HEK293 (cell line): ENCODE results near the gene TADA2B.

Experiments used
- CTCF ChIA-PET: fragments of 350-600 bp; formaldehyde crosslinking; extraction: SDS; loops from one replicate; lab custom pipeline; 2021; ENCODE audit warnings: antibody characterized with exemption; lab: Yijun Ruan, JAX
- POLR2A ChIA-PET: fragments of 300-600 bp; formaldehyde crosslinking; extraction: SDS; loops from one replicate; lab custom pipeline; 2020; ENCODE audit warnings: antibody characterized with exemption, inconsistent platforms; lab: Yijun Ruan, JAX
- H3K27ac ChIP-seq: fragments of 200-500 bp; sonication (Bioruptor generic); 2 replicates; pipeline ENCODE4 v1.5.1; 2014; ENCODE audit warnings: low read depth, low read length, control low read depth, inconsistent platforms; ENCODE audit errors: extremely low read depth
- H3K36me3 ChIP-seq, 2 experiments: fragments of 200-500 bp in 1 of 2; sonication (Bioruptor generic) in 1 of 2; 1 replicate in 1 of 2; 2 replicates in 1 of 2; pipeline ENCODE4 v1.5.1; 2014 to 2017; ENCODE audit warnings: inconsistent platforms in 2 of 2, low read length in 2 of 2; ENCODE audit not compliant: control insufficient read depth in 2 of 2, insufficient read depth in 1 of 2
- H3K4me1 ChIP-seq: fragments of 200-500 bp; sonication (Bioruptor generic); 2 replicates; pipeline ENCODE4 v1.5.1; 2014; ENCODE audit warnings: mild to moderate bottlenecking, low read length, inconsistent platforms; ENCODE audit not compliant: control insufficient read depth, insufficient read depth
- H3K4me3 ChIP-seq: 2 replicates; pipeline ENCODE4 v1.5.1; 2011; ENCODE audit warnings: low read depth, mild to moderate bottlenecking, control low read depth, low read length, moderate library complexity
- H3K9me3 ChIP-seq: fragments of 200-500 bp; sonication (Bioruptor generic); 2 replicates; pipeline ENCODE4 v1.5.1; 2014; ENCODE audit warnings: low read depth, low read length, inconsistent platforms; ENCODE audit not compliant: control insufficient read depth, insufficient read depth
- AEBP2 ChIP-seq: fragments of 450-650 bp; formaldehyde crosslinking; IDR thresholded peaks from 2 replicates; pipeline ENCODE4 v1.5.1; 2016; ENCODE audit warnings: missing biosample characterization, missing genetic modification characterization, borderline replicate concordance
- BCL11A ChIP-seq: fragments of 450-650 bp; formaldehyde crosslinking; IDR thresholded peaks from 2 replicates; pipeline ENCODE4 v1.5.1; 2016; ENCODE audit warnings: low read depth, missing biosample characterization, missing genetic modification characterization
- BCL11B ChIP-seq: fragments of 450-650 bp; formaldehyde crosslinking; IDR thresholded peaks from 2 replicates; pipeline ENCODE4 v1.5.1; 2016; ENCODE audit warnings: low read depth, missing biosample characterization, missing genetic modification characterization
- KLF9 ChIP-seq: fragments of 450-650 bp; formaldehyde crosslinking; IDR thresholded peaks from 2 replicates; pipeline ENCODE4 v1.5.1; 2016; ENCODE audit warnings: missing biosample characterization, missing genetic modification characterization, low read depth
- REPIN1 ChIP-seq: fragments of 450-650 bp; formaldehyde crosslinking; IDR thresholded peaks from 2 replicates; pipeline ENCODE4 v1.5.1; 2017; ENCODE audit warnings: missing biosample characterization, missing genetic modification characterization, low read depth
- SCRT1 ChIP-seq: fragments of 450-650 bp; formaldehyde crosslinking; IDR thresholded peaks from 2 replicates; pipeline ENCODE4 v1.5.1; 2016; ENCODE audit warnings: missing biosample characterization, missing genetic modification characterization, borderline replicate concordance
- SP7 ChIP-seq: fragments of 450-650 bp; formaldehyde crosslinking; IDR thresholded peaks from 2 replicates; pipeline ENCODE4 v1.5.1; 2016; ENCODE audit warnings: missing biosample characterization, missing genetic modification characterization
- TSHZ1 ChIP-seq: fragments of 450-650 bp; formaldehyde crosslinking; IDR thresholded peaks from 2 replicates; pipeline ENCODE4 v1.5.1; 2016; ENCODE audit warnings: missing biosample characterization, missing genetic modification characterization, borderline replicate concordance
- ZBTB20 ChIP-seq: fragments of 450-650 bp; formaldehyde crosslinking; IDR thresholded peaks from 2 replicates; pipeline ENCODE4 v1.5.1; 2016; ENCODE audit warnings: missing biosample characterization, missing genetic modification characterization
- ZBTB44 ChIP-seq: fragments of 450-650 bp; IDR thresholded peaks from 2 replicates; pipeline ENCODE4 v1.5.1; 2018; ENCODE audit warnings: missing biosample characterization, mild to moderate bottlenecking, missing genetic modification characterization
- ZBTB48 ChIP-seq: fragments of 450-650 bp; formaldehyde crosslinking; IDR thresholded peaks from 2 replicates; pipeline ENCODE4 v1.5.1; 2016; ENCODE audit warnings: missing biosample characterization, missing genetic modification characterization
- ZNF23 ChIP-seq: fragments of 450-650 bp; formaldehyde crosslinking; IDR thresholded peaks from 2 replicates; pipeline ENCODE4 v1.5.1; 2016; ENCODE audit warnings: missing biosample characterization, missing genetic modification characterization, borderline replicate concordance
- ZNF239 ChIP-seq: fragments of 450-650 bp; formaldehyde crosslinking; IDR thresholded peaks from 2 replicates; pipeline ENCODE4 v1.5.1; 2016; ENCODE audit warnings: missing biosample characterization, missing genetic modification characterization
- ZNF266 ChIP-seq: fragments of 450-650 bp; formaldehyde crosslinking; IDR thresholded peaks from 2 replicates; pipeline ENCODE4 v1.5.1; 2016; ENCODE audit warnings: missing biosample characterization, missing genetic modification characterization, low read depth
- ZNF280C ChIP-seq: fragments of 450-650 bp; formaldehyde crosslinking; IDR thresholded peaks from 2 replicates; pipeline ENCODE4 v1.5.1; 2016; ENCODE audit warnings: missing biosample characterization, missing genetic modification characterization
- ZNF394 ChIP-seq: fragments of 450-650 bp; formaldehyde crosslinking; IDR thresholded peaks from 2 replicates; pipeline ENCODE4 v1.5.1; 2016; ENCODE audit warnings: missing biosample characterization, missing genetic modification characterization, mild to moderate bottlenecking, moderate library complexity, borderline replicate concordance
- ZNF433 ChIP-seq: fragments of 450-650 bp; formaldehyde crosslinking; IDR thresholded peaks from 2 replicates; pipeline ENCODE4 v1.5.1; 2016; ENCODE audit warnings: missing biosample characterization, missing genetic modification characterization, low read depth
- ZNF501 ChIP-seq: fragments of 450-650 bp; formaldehyde crosslinking; IDR thresholded peaks from 2 replicates; pipeline ENCODE4 v1.5.1; 2016; ENCODE audit warnings: missing biosample characterization, missing genetic modification characterization
- ZNF514 ChIP-seq: fragments of 450-650 bp; formaldehyde crosslinking; IDR thresholded peaks from 2 replicates; pipeline ENCODE4 v1.5.1; 2016; ENCODE audit warnings: missing biosample characterization, missing genetic modification characterization
- ZNF548 ChIP-seq: fragments of 450-650 bp; formaldehyde crosslinking; IDR thresholded peaks from 2 replicates; pipeline ENCODE4 v1.5.1; 2016; ENCODE audit warnings: missing biosample characterization, missing genetic modification characterization
- ZNF549 ChIP-seq: fragments of 450-650 bp; IDR thresholded peaks from 2 replicates; pipeline ENCODE4 v1.5.1; 2018; ENCODE audit warnings: missing biosample characterization, missing genetic modification characterization, mild to moderate bottlenecking, inconsistent platforms, moderate library complexity
- ZNF558 ChIP-seq: fragments of 450-650 bp; formaldehyde crosslinking; IDR thresholded peaks from 2 replicates; pipeline ENCODE4 v1.5.1; 2016; ENCODE audit warnings: missing biosample characterization, missing genetic modification characterization
- ZNF621 ChIP-seq: fragments of 450-650 bp; formaldehyde crosslinking; IDR thresholded peaks from 2 replicates; pipeline ENCODE4 v1.5.1; 2017; ENCODE audit warnings: missing biosample characterization, missing genetic modification characterization
- ZNF658 ChIP-seq: fragments of 450-650 bp; formaldehyde crosslinking; IDR thresholded peaks from 2 replicates; pipeline ENCODE4; 2016; ENCODE audit warnings: missing biosample characterization, missing genetic modification characterization
- ZNF670 ChIP-seq: fragments of 450-650 bp; formaldehyde crosslinking; IDR thresholded peaks from 2 replicates; pipeline ENCODE4 v1.5.1; 2016; ENCODE audit warnings: missing biosample characterization, missing genetic modification characterization, low read depth
- TF ChIP-seq, protein P1 (sequence below): fragments of 450-650 bp; formaldehyde crosslinking; IDR thresholded peaks from 2 replicates; pipeline ENCODE4 v1.5.1; 2016; ENCODE audit warnings: missing biosample characterization, missing genetic modification characterization

TADA2B gene

GRCh38 chr4:7043284-7044136 is at the start of gene TADA2B:
Gene TADA2B, plus strand, starts transcription at chr4:7043372. Its CDS starts 208 bp downstream, at chr4:7043580.
- peak within 1 kb of the TSS; percentile 78; the same call in 1 of the 2 replicates for H3K27ac ChIP-seq
- CTCF ChIA-PET = interaction anchor here (0.5 to 3.7 kb wide), 11 partner anchors 12 to 326 kb away, joined by 3 to 20 read pairs (median 4); partner anchors contain the start of gene GRPEL1
- peaks cover 0 to 17% of the 10 kb centered on the region in 2 experiments; a peak in 1 of 3 replicates for H3K36me3 ChIP-seq
- no peaks in the 10 kb centered on the region for H3K4me1 ChIP-seq
- no peaks in the 10 kb centered on the region for H3K9me3 ChIP-seq
- POLR2A ChIA-PET = interaction anchor here (0.5 to 3.5 kb wide), 9 partner anchors 12 to 370 kb away, joined by 3 to 14 read pairs (median 4); partner anchors contain the start of gene GRPEL1
- H3K4me3 ChIP-seq = peak within 1 kb of the TSS; percentile 90
- TF ChIP-seq ZNF549 (no peak), SP7 (tag by site-specific recombination) (peak; percentile 28; the same call in 1 of the 2 replicates), ZBTB48 (tag by site-specific recombination) (no peak), ZNF558 (tag by site-specific recombination) (no peak), ZNF514 (tag by site-specific recombination) (no peak), ZNF280C (tag by site-specific recombination) (no peak), REPIN1 (tag by site-specific recombination) (no peak), TSHZ1 (tag by site-specific recombination) (no peak), ZNF23 (tag by site-specific recombination) (no peak), ZNF433 (tag by site-specific recombination) (no peak), ZNF658 (tag by site-specific recombination) (no peak), BCL11A (tag by site-specific recombination) (no peak), KLF9 (tag by site-specific recombination) (no peak), ZNF548 (tag by site-specific recombination) (no peak), ZNF670 (tag by site-specific recombination) (no peak), ZNF239 (tag by site-specific recombination) (no peak), ZBTB20 (tag by site-specific recombination) (no peak), ZBTB44 (tag by site-specific recombination) (no peak), BCL11B (tag by site-specific recombination) (no peak), ZNF266 (no peak), ZNF394 (peak; percentile 29; the same call in 1 of the 2 replicates), ZNF501 (tag by site-specific recombination) (no peak), ZNF621 (tag by site-specific recombination) (no peak), SCRT1 (tag by site-specific recombination) (0 out of 2 replicates have a peak, but pooled peaks have one; percentile 39), AEBP2 (no peak)
- TF ChIP-seq, protein P1, sequence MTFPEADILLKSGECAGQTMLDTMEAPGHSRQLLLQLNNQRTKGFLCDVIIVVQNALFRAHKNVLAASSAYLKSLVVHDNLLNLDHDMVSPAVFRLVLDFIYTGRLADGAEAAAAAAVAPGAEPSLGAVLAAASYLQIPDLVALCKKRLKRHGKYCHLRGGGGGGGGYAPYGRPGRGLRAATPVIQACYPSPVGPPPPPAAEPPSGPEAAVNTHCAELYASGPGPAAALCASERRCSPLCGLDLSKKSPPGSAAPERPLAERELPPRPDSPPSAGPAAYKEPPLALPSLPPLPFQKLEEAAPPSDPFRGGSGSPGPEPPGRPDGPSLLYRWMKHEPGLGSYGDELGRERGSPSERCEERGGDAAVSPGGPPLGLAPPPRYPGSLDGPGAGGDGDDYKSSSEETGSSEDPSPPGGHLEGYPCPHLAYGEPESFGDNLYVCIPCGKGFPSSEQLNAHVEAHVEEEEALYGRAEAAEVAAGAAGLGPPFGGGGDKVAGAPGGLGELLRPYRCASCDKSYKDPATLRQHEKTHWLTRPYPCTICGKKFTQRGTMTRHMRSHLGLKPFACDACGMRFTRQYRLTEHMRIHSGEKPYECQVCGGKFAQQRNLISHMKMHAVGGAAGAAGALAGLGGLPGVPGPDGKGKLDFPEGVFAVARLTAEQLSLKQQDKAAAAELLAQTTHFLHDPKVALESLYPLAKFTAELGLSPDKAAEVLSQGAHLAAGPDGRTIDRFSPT (tag by site-specific recombination) = no peak
